Activated T-helper 1 cell treated with Interleukin-2 at 50 U/mL for 16 hours (primary cell): ENCODE data around the gene RENBP.

Experiments used
- DNase-seq: peaks from one replicate; pipeline ENCODE4 v3.0.0-alpha.2; 2020; ENCODE audit warnings: low read depth

Gene RENBP

DNA sequence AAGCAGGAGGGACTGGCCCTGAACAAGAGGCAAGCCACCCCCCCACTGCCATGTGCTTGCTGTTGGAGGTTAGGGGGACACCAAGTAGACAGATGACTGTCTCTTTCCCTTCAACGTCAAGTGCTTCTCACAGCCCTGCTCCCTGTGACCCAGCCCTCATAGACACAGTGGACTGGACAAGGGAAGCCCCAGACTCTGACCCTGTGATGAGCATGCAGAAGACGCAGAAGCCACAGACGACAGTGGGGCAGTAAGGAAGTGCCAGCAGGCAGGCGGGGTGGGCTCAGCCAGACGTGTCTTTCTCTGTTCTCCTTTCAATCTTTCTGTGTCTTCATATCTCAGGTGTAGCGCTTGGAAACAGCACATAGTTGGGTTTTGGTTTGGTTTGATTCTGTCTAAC is 56.1 kb downstream of the RENBP start:
- DNase-seq, result no peak

DNA sequence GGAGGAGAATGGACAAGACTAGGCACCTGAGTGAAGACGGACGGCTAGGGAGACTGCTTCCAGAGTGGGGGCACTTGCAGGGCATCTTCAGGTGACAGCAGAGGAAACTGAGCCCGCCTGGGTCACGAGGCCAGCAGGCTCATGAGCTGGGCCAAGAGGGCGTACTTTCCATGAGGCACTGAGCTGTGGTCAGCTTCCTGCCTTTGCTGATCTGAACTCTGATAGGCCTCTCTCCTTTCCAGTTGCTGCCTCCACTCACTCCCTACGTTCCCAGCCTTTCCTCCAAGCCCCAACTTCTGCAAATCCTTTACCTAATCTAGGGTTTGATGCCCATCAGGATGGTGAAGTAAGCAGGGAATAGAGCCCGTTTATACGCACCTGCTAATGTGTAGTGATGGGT is 57.1 kb downstream of the RENBP start:
- DNase-seq, result no peak

DNA sequence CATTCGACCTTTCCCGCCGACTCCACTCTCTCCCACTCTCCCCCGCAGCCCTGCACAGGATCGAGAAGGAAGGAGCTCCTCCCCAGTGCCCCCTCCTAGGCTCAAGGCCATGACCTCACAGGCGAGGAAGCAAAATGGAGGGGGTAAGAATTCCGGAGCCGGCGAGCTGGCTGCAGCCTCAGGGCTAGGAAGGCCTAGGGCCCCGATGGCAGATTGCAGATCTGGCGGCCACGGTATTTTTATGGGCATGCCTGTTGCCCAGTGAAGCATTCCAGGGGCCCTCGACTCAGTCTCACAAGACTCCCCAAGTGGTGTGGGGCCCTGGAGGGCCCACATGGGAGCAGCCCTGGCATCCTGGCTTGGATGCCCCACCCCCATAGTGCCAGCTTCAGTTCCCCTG is 57.5 kb downstream of the RENBP start:
- DNase-seq, result no peak

DNA sequence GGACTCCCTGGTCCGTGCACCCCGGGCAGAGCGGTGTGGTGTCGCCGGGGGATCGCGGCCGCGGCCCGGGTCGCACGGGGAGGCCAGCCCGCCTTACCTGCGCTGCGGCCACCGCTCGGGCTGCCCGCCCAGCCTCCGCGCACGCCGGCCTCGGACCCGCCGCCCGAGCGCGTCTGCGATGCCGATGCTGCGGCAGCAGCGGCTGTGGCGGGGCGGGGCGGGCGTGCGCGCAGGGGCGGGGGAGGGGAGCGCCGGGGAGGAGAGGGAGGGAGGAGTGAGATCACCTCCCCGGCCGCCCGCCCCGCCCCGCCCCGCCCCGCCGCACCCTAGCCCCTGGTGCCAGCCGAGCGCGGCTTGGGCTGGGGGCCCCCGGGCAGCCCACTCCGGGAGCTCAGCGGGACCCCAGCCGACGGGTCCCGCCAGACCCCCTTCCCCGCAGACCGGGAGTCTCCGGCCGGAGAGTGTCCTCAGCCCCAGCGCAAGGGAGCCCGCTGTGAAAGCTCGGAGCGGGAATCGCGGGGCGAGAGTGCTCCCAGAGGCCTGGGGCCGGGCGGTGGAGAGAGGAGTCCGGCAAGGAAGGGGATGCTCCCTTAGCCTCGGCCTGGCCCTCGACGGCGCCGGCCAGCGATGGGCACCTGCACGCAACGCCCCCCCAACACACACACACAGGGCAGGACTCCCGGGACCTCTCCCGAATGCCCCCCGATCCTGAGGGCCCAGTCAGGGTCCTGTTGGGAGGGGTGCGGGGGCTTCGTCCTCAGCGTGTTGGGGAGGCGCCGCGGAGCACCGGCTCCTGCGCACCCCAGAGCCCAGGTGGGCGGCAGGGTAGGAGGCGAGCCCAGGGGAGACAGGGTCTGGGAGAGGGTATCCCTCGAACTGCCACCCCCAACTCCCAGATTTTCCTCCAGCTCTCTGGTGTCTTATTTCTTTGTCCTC is 58.2 kb downstream of the RENBP start, which contains the start of gene L1CAM:
L1CAM (minus strand) TSS at position 206 of the 936 bp plus-strand sequence. CDS start 10,337 bp downstream, outside the sequence.
- DNase-seq, result no peak
